H1 (cell line): ENCODE measurements around the gene TAS2R50. TPM values are rescaled to one million over a fixed set of nuclear protein-coding genes. Genes with fewer than 3 reads are reported as not detected.

Experiments used
- MAFK ChIP-seq: IDR thresholded peaks from 2 replicates; pipeline ENCODE4 v1.6.1; 2012; ENCODE audit warnings: low read depth, mild to moderate bottlenecking, improper control_type of control experiment, low read length
- polyA plus RNA-seq, 7 experiments: library from polyadenylated mRNA; depleted of rRNA in 3 of 7; stranded (reverse) in 5 of 7; unstranded in 2 of 7; fragments of >200 nt in 5 of 7; fragments of 200-250 nt in 2 of 7; gene quantifications; 1 replicate in 5 of 7; 2 replicates in 1 of 7; 4 replicates in 1 of 7; pipeline versions ENCODE4 v1.2.1 to v1.2.3, GENCODE V29; 2011 to 2013; ENCODE audit warnings: missing spikeins in 2 of 7, mixed read lengths in 2 of 7
- total RNA-seq: library from RNA; stranded (reverse); fragmentation: NEBNext Ultra II Directional; extraction: Animal tissue kit (Norgen Biotek cat#: 25700); gene quantifications from 2 replicates; pipeline ENCODE4 v1.2.1, GENCODE V29; 2021
- TF ChIP-seq, protein P1 (sequence below): IDR thresholded peaks from 2 replicates; pipeline ENCODE4 v1.6.1; 2012; ENCODE audit warnings: inconsistent platforms

TAS2R50 gene
- total and polyA plus RNA-seq, 2 of the 8 experiments (the other 6 are each of a cell fraction or from before 2014, with no cell fraction given): 0.11 to 0.50 TPM

DNA sequence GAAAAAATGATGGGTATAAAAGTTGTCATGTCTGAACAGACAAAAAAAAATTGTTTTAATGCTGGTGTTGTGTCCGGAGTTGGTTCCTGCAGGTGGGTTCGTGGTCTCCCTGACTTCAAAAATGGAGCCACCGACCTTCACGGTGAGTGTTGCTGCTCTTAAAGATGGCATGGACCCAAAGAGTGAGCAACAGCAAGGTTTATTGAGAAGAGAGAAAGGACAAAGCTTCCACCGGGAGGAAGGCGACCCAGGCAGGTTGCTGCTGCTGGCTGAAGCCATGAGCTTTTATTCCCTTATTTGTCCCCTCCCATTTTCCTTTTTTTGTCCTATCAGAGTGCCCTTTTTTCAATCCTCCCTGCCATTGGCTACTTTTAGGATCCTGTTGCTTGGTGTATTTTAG, 44.6 kb upstream of the TAS2R50 start, which contains the start of gene TAS2R31 (continued):
- TF ChIP-seq, protein P1, sequence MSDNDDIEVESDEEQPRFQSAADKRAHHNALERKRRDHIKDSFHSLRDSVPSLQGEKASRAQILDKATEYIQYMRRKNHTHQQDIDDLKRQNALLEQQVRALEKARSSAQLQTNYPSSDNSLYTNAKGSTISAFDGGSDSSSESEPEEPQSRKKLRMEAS: no peak
- no peak for TF ChIP-seq MAFK
